Endothelial cell of umbilical vein (primary cell): ENCODE measurements around the gene PLRG1. TPM values are rescaled to one million over a fixed set of nuclear protein-coding genes. Genes with fewer than 3 reads are reported as not detected.

Experiments
- BruUV-seq: library from RNA; stranded (reverse); fragments of 400-500 nt; replicated peaks from 2 replicates; lab custom pipeline; 2021; lab: Mats Ljungman, UMichigan
- CTCF ChIA-PET: fragments of 300-600, 350-600 bp; sonication (Branson Sonifier 250); formaldehyde crosslinking; loops from one replicate; lab custom pipeline; 2021; ENCODE audit warnings: antibody characterized with exemption, inconsistent platforms; lab: Charles Lee
- POLR2A ChIA-PET: fragments of 300-600, 350-600 bp; sonication (Branson Sonifier 250); formaldehyde crosslinking; loops from one replicate; lab custom pipeline; 2021; ENCODE audit warnings: antibody characterized with exemption, inconsistent platforms; lab: Charles Lee
- DNase-seq: peaks from one replicate; pipeline ENCODE4 v3.0.0-alpha.2; 2011; ENCODE audit warnings: low read depth, low spot score
- FAIRE-seq: peaks from 2 replicates; lab custom pipeline; 2011; peaks lifted over from hg19 to GRCh38; lab: Jason Lieb, UNC
- H2AFZ ChIP-seq: 2 replicates; pipeline ENCODE4 v1.6.0; 2012; ENCODE audit warnings: low read depth, low read length, control low read depth, inconsistent platforms
- H3K27ac ChIP-seq: 2 replicates; pipeline ENCODE4 v1.5.1; 2011; ENCODE audit warnings: low read depth, mild to moderate bottlenecking, control low read depth, low read length, moderate library complexity; ENCODE audit not compliant: insufficient read depth
- H3K27me3 ChIP-seq, 2 experiments: 2 replicates each; pipeline versions ENCODE4 v1.6.0 to v1.6.1; 2011; ENCODE audit warnings: low read length in 2 of 2, mixed read lengths in 1 of 2; ENCODE audit not compliant: control insufficient read depth in 2 of 2, insufficient read depth in 2 of 2
- H3K36me3 ChIP-seq, 2 experiments: 2 replicates in 1 of 2; 3 replicates in 1 of 2; pipeline ENCODE4 v1.5.1; 2011; ENCODE audit warnings: low read length in 2 of 2, mild to moderate bottlenecking in 1 of 2, moderate library complexity in 1 of 2; ENCODE audit not compliant: control insufficient read depth in 2 of 2, insufficient read depth in 2 of 2; ENCODE audit errors: extremely low read depth in 1 of 2
- H3K4me1 ChIP-seq: 3 replicates; pipeline ENCODE4 v1.5.1; 2011; ENCODE audit warnings: mild to moderate bottlenecking, low read length; ENCODE audit not compliant: control insufficient read depth, insufficient read depth; ENCODE audit errors: extremely low read depth
- H3K4me2 ChIP-seq: 2 replicates; pipeline ENCODE4 v1.6.1; 2011; ENCODE audit warnings: low read length, control low read depth, mixed read lengths; ENCODE audit not compliant: insufficient read depth
- H3K4me3 ChIP-seq, 3 experiments: fragments of 200-600 bp in 1 of 3; sonication (generic), shearing (Covaris generic) in 1 of 3; replicated peaks in 1 of 3; 2 replicates each; pipeline ENCODE4 v1.5.1; 2011 to 2016; ENCODE audit warnings: control low read depth in 3 of 3, low read length in 3 of 3, mild to moderate bottlenecking in 2 of 3, inconsistent platforms in 1 of 3, low read depth in 1 of 3, moderate library complexity in 1 of 3; ENCODE audit not compliant: insufficient read depth in 1 of 3
- H3K79me2 ChIP-seq: 2 replicates; pipeline ENCODE4 v1.6.0; 2012; ENCODE audit warnings: low read length, inconsistent platforms; ENCODE audit not compliant: control insufficient read depth, insufficient read depth
- H3K9ac ChIP-seq: replicated peaks from 2 replicates; pipeline ENCODE3; 2011; ENCODE audit warnings: low read length, control low read depth; ENCODE audit not compliant: insufficient read depth; ENCODE audit errors: extremely low read depth
- H3K9me1 ChIP-seq: replicated peaks from 3 replicates; pipeline ENCODE4 v1.6.0; 2011; ENCODE audit warnings: mild to moderate bottlenecking, low read length; ENCODE audit not compliant: control insufficient read depth, insufficient read depth; ENCODE audit errors: extremely low read depth
- H3K9me3 ChIP-seq: replicated peaks from 2 replicates; pipeline ENCODE4 v1.5.1; 2012; ENCODE audit warnings: low read length, inconsistent platforms; ENCODE audit not compliant: control insufficient read depth, insufficient read depth
- H4K20me1 ChIP-seq: replicated peaks from 2 replicates; pipeline ENCODE3; 2011; ENCODE audit warnings: mild to moderate bottlenecking, low read length; ENCODE audit not compliant: control insufficient read depth, insufficient read depth; ENCODE audit errors: extremely low read depth
- CTCF ChIP-seq, 2 donors: IDR thresholded peaks; 1 replicate in 1 of 2; 2 replicates in 1 of 2; pipeline ENCODE4 v1.5.1; 2011; ENCODE audit warnings: low read length in 2 of 2, mild to moderate bottlenecking in 2 of 2, moderate library complexity in 2 of 2, control low read depth in 1 of 2, inconsistent platforms in 1 of 2, low read depth in 1 of 2; ENCODE audit not compliant: insufficient read depth in 1 of 2; ENCODE audit errors: extremely low read depth in 1 of 2
- EZH2 ChIP-seq: IDR thresholded peaks from 2 replicates; pipeline ENCODE4 v1.6.1; 2012; ENCODE audit warnings: borderline replicate concordance, low read depth, mild to moderate bottlenecking, moderate library complexity, low read length, inconsistent platforms; ENCODE audit not compliant: severe bottlenecking
- FOS ChIP-seq: IDR thresholded peaks from 2 replicates; pipeline ENCODE4 v1.6.1; 2011; ENCODE audit warnings: mild to moderate bottlenecking, low read length, moderate library complexity, borderline replicate concordance; ENCODE audit not compliant: insufficient read depth
- GATA2 ChIP-seq: IDR thresholded peaks from 2 replicates; pipeline ENCODE4 v1.7.0; 2011; ENCODE audit warnings: low read depth, mild to moderate bottlenecking, moderate library complexity, mixed read lengths, low read length; ENCODE audit not compliant: insufficient read length, insufficient read depth
- JUN ChIP-seq: IDR thresholded peaks from 2 replicates; pipeline ENCODE4 v1.6.1; 2011; ENCODE audit warnings: borderline replicate concordance, low read depth; ENCODE audit not compliant: insufficient read length, insufficient read depth
- MAX ChIP-seq: IDR thresholded peaks from 2 replicates; pipeline ENCODE4 v1.6.1; 2011; ENCODE audit not compliant: insufficient read depth, insufficient read length
- MYC ChIP-seq: IDR thresholded peaks from one replicate; pipeline ENCODE4 v1.6.1; 2011; ENCODE audit warnings: mild to moderate bottlenecking, low read depth, low read length
- POLR2A ChIP-seq: IDR thresholded peaks from 2 replicates; pipeline ENCODE4 v1.6.1; 2012; ENCODE audit warnings: low read depth, mild to moderate bottlenecking, control low read depth, low read length
- POLR2AphosphoS5 ChIP-seq: IDR thresholded peaks from 2 replicates; pipeline ENCODE4 v1.6.1; 2012; ENCODE audit warnings: low read depth, mild to moderate bottlenecking, control low read depth, low read length, moderate library complexity; ENCODE audit not compliant: insufficient read depth
- dilution Hi-C: fragments of 300-500 bp; cut with MboI; formaldehyde crosslinking; loops from one replicate; pipeline ENCODE4 v1.15.0; 2019; ENCODE audit warnings: low sequenced_read_pairs; ENCODE audit not compliant: extremely low pct_ligation_motif_present
- intact Hi-C: fragments of 100-400 bp; cut with micrococcal nuclease; formaldehyde crosslinking; loops from one replicate; pipeline ENCODE4 v1.10.0; 2022
- polyA plus RNA-seq, 4 experiments: library from polyadenylated mRNA; depleted of rRNA in 3 of 4; stranded (reverse) in 3 of 4; unstranded in 1 of 4; fragments of >200 nt; gene quantifications; 2 replicates each; pipeline versions ENCODE4 v1.2.1 to v1.2.3, GENCODE V29; 2011 to 2012; ENCODE audit warnings: missing spikeins in 1 of 4
- total RNA-seq: library from RNA; stranded (reverse); gene quantifications from 2 replicates; pipeline ENCODE4 v1.2.3, GENCODE V29; 2021

Gene PLRG1
- total and polyA plus RNA-seq, 2 donors (not counting 3 experiments of a cell fraction or from before 2014, with no cell fraction given) = 50.9 to 91.9 TPM

GRCh38 chr4:154578919-154579318 is 28.7 kb upstream of the PLRG1 start:
- Histone ChIP-seq H3K27ac (no peak overlapping the region), H4K20me1 (no peaks in the 10 kb centered on the region), H3K4me2 (no peak overlapping the region), H3K9ac (no peak overlapping the region), H3K4me1 (no peaks in the 10 kb centered on the region), H3K4me3 (no peak overlapping the region), H3K27me3 (peaks cover 0 to 2% of the 10 kb centered on the region in 2 experiments), H3K36me3 (no peaks in the 10 kb centered on the region), H3K9me1 (no peaks in the 10 kb centered on the region), H3K9me3 (no peaks in the 10 kb centered on the region), H2AFZ (no peak overlapping the region), H3K79me2 (no peaks in the 10 kb centered on the region)
- no peak for DNase-seq
- POLR2A ChIA-PET = no interaction called here
- CTCF ChIA-PET = no interaction called here
- FAIRE-seq = no peak
- TF ChIP-seq JUN (no peak), POLR2AphosphoS5 (no peak)
- dilution Hi-C loops = no loop called here
- no TSS peak for BruUV-seq
- intact Hi-C loops = no loop called here

- DNase-seq (no peak), FAIRE-seq (no peak)
- TF ChIP-seq EZH2 (no peak), MYC (no peak), MAX (no peak), GATA2 (no peak), CTCF (IDR thresholded peaks at IDR 0.05; ENCODE audit: extremely low read depth in 1 of 2, insufficient read depth in 1 of 2, low read depth in 1 of 2, low read length in 2 of 2) (no peak), POLR2A (no peak), FOS (no peak)
- H3K9me3 ChIP-seq = no peaks in the 10 kb centered on the region
- H3K79me2 ChIP-seq = no peaks in the 10 kb centered on the region
- H2AFZ ChIP-seq = no peak overlapping the region
- BruUV-seq = no TSS peak
- H3K4me1 ChIP-seq = no peaks in the 10 kb centered on the region
- H3K9me1 ChIP-seq = no peaks in the 10 kb centered on the region
- H4K20me1 ChIP-seq = no peaks in the 10 kb centered on the region
- H3K9ac ChIP-seq = no peak overlapping the region
- dilution Hi-C loops = no loop called here
- H3K36me3 ChIP-seq = no peaks in the 10 kb centered on the region
- no peak overlapping the region for H3K27ac ChIP-seq
- no peak overlapping the region for H3K4me3 ChIP-seq
- intact Hi-C loops = no loop called here
- CTCF ChIA-PET = interaction anchor here (1.3 kb wide), 1 partner anchor 18 kb away, joined by 4 read pairs; no protein-coding TSS in a partner anchor
- no peak overlapping the region for H3K4me2 ChIP-seq
- POLR2A ChIA-PET = no interaction called here
- H3K27me3 ChIP-seq = peaks cover 0 to 2% of the 10 kb centered on the region in 2 experiments
These were observed 27.1 kb upstream of the PLRG1 start for GRCh38 chr4:154577324-154577723.
